ENCODE measurements around the gene ADCY3. TPM values are rescaled to one million over a fixed set of nuclear protein-coding genes. Genes with fewer than 3 reads are reported as not detected.

Gene ADCY3
- total and polyA plus RNA-seq, 2 of the 4 experiments (the other 2 are of a cell fraction), result 17.4 to 46.1 TPM

- H3K27ac ChIP-seq (ENCODE audit: insufficient read depth, low read length), result peak overlapping the region; percentile 34; the same call in 1 of the 2 replicates
Observed at GRCh38 chr2:24872344-24873115, 47.5 kb downstream of the ADCY3 start.

More at GRCh38 chr2:24872344-24873115, 47.5 kb downstream of the ADCY3 start:
- Histone ChIP-seq H4K20me1 (ENCODE audit: insufficient read depth, low read length) (no peaks in the 10 kb centered on the region; the same call in 1 of the 2 replicates), H3K56ac (ENCODE audit: extremely low read depth, insufficient read depth, low read length) (no peak overlapping the region), H3K9ac (ENCODE audit: low read depth, low read length) (no peak overlapping the region), H4K91ac (ENCODE audit: insufficient read depth, low read depth, low read length) (peak overlapping the region; percentile 65; the same call in 1 of the 2 replicates), H3K4me1 (ENCODE audit: control insufficient read depth, insufficient read depth, low read length) (peaks cover 15% of the 10 kb centered on the region; the same call in 1 of the 2 replicates), H3K27me3 (ENCODE audit: control insufficient read depth, insufficient read depth, low read length) (no peaks in the 10 kb centered on the region), H2BK15ac (ENCODE audit: low read depth, low read length) (no peak overlapping the region), H2BK5ac (ENCODE audit: low read depth, low read length, poor library complexity, severe bottlenecking) (no peak overlapping the region), H3K4ac (ENCODE audit: low read depth, low read length) (peak overlapping the region; percentile 45), H3K23ac (ENCODE audit: low read depth, low read length) (no peak overlapping the region), H4K5ac (ENCODE audit: low read depth, low read length) (peak overlapping the region; percentile 14; the same call in 1 of the 2 replicates), H2AFZ (replicated peaks; ENCODE audit: low read length, poor library complexity) (no peak overlapping the region), H4K8ac (ENCODE audit: low read depth in 2 of 2, low read length in 2 of 2) (peak overlapping the region; percentile 25 to 74; a peak in 2 of 4 replicates), H3K9me3 (ENCODE audit: control insufficient read depth, insufficient read depth, low read length) (no peaks in the 10 kb centered on the region), H3K14ac (replicated peaks; ENCODE audit: low read depth, low read length) (peak overlapping the region; percentile 39; the same call in 1 of the 2 replicates), H3K79me1 (ENCODE audit: low read depth in 1 of 2, low read length in 2 of 2) (peaks cover 0 to 25% of the 10 kb centered on the region in 2 experiments; a peak in 1 of 4 replicates), H3K4me3 (ENCODE audit: insufficient read depth, low read depth, low read length) (no peak overlapping the region), H3K18ac (ENCODE audit: low read depth, low read length) (peak overlapping the region; percentile 18; the same call in 1 of the 2 replicates), H3K9me1 (ENCODE audit: insufficient read depth, low read length) (peaks cover 19% of the 10 kb centered on the region), H3K4me2 (ENCODE audit: low read depth, low read length) (peak overlapping the region; percentile 5; the same call in 1 of the 2 replicates), H2BK120ac (ENCODE audit: low read depth, low read length) (no peak overlapping the region), H3K36me3 (ENCODE audit: control insufficient read depth, insufficient read depth, low read length) (peaks cover 1% of the 10 kb centered on the region; the same call in 1 of the 2 replicates), H2AK9ac (replicated peaks; ENCODE audit: low read depth, low read length, poor library complexity) (no peak overlapping the region), H2BK20ac (ENCODE audit: low read depth, low read length) (0 out of 2 replicates have a peak overlapping the region, but pooled peaks have one; percentile 3), H2AK5ac (ENCODE audit: low read depth, low read length) (peak overlapping the region; percentile 54)
- intact Hi-C loops (cut with micrococcal nuclease), result no loop called here
- CTCF ChIA-PET, result interaction anchor here (0.6 kb wide), 1 partner anchor 314 kb away, joined by 5 read pairs; no protein-coding TSS in a partner anchor
- dilution Hi-C loops (cut with HindIII; ENCODE audit: low sequenced_read_pairs, unreplicated experiment), result no loop called here
- POLR2A ChIA-PET (ENCODE audit: unreplicated experiment), result no interaction called here
- no TSS peak for BruUV-seq (replicated peaks)
- TF ChIP-seq FOS (IDR thresholded peaks at IDR 0.05; ENCODE audit: low read depth, low read length) (no peak), USF2 (IDR thresholded peaks at IDR 0.05; ENCODE audit: low read depth, low read length) (no peak), MAZ (IDR thresholded peaks at IDR 0.05; ENCODE audit: borderline replicate concordance, low read depth, low read length) (no peak), SMC3 (IDR thresholded peaks at IDR 0.05; ENCODE audit: low read depth, low read length) (no peak), RCOR1 (IDR thresholded peaks at IDR 0.05; ENCODE audit: insufficient replicate concordance, low read length) (no peak), RFX5 (IDR thresholded peaks at IDR 0.05; ENCODE audit: low read depth, low read length) (no peak), CTCF (conservative IDR thresholded peaks at IDR 0.05; ENCODE audit: low read depth, low read length) (no peak), BHLHE40 (IDR thresholded peaks at IDR 0.05; ENCODE audit: low read depth, low read length) (no peak), CEBPB (IDR thresholded peaks at IDR 0.05; ENCODE audit: low read depth, low read length) (no peak)
- in situ Hi-C loops (cut with MboI; ENCODE audit: low sequenced_read_pairs), result no loop called here
- ATAC-seq (ENCODE audit: low read depth) (no peak), DNase-seq (no peak)
- 93% methylated on average over 3 of the region's 19 CpGs; no CpG with 5 or more reads in 1 of the 2 experiments for WGBS, 2 experiments (ENCODE audit: extremely low coverage in 2 of 2, insufficient read length in 1 of 2)

Measured in IMR-90 (cell line).